T-cell (primary cell): ENCODE data around the gene RRP15. TPM values are rescaled to one million over a fixed set of nuclear protein-coding genes. Genes with fewer than 3 reads are reported as not detected.
A peak's percentile ranks its signal among the peaks of the same experiment; 100 is the strongest.

Experiments used
- ATAC-seq, 4 experiments: fragments of 200-7000 bp in 3 of 4; fragments of 150-1000 bp in 1 of 4; cut with Tn5 transposase; replicated peaks in 1 of 4; 1 replicate in 3 of 4; 2 replicates in 1 of 4; pipeline ENCODE4 v1.10.0; 2021; ENCODE audit warnings: moderate library complexity in 3 of 4, mild to moderate bottlenecking in 2 of 4, moderate number of reproducible peaks in 1 of 4
- CTCF ChIA-PET, 2 donors: fragments of 300-600 bp; sonication (Branson Sonifier 250); formaldehyde crosslinking; loops; one replicate each; lab custom pipeline; 2022; ENCODE audit warnings: antibody characterized with exemption in 2 of 2; lab: Charles Lee
- POLR2A ChIA-PET, 2 donors: fragments of 300-600 bp; sonication (Branson Sonifier 250); formaldehyde crosslinking; loops; one replicate each; lab custom pipeline; 2022; ENCODE audit warnings: antibody characterized with exemption in 2 of 2; lab: Charles Lee
- DNase-seq, 35 experiments: peaks; one replicate each; pipeline versions ENCODE4 v3.0.0 to v3.0.0-alpha.2; 2013 to 2023
- H3K27ac ChIP-seq: one replicate; pipeline ENCODE4 v1.5.1; 2013; ENCODE audit warnings: low read length
- H3K27me3 ChIP-seq, 2 experiments: replicated peaks in 1 of 2; 1 replicate in 1 of 2; 2 replicates in 1 of 2; pipeline versions ENCODE4 v1.6.1 to v1.7.0; 2013; ENCODE audit warnings: low read length in 1 of 2, mixed read lengths in 1 of 2; ENCODE audit not compliant: control insufficient read depth in 2 of 2, insufficient read depth in 2 of 2; ENCODE audit errors: extremely low read depth in 1 of 2
- H3K36me3 ChIP-seq, 2 donors: 1 replicate in 1 of 2; 2 replicates in 1 of 2; pipeline versions ENCODE4 v1.6.1 to v1.7.0; 2013; ENCODE audit warnings: low read length in 1 of 2; ENCODE audit not compliant: control insufficient read depth in 2 of 2, insufficient read depth in 1 of 2; ENCODE audit errors: extremely low read depth in 1 of 2
- H3K4me1 ChIP-seq, 2 experiments: 1 replicate in 1 of 2; 2 replicates in 1 of 2; pipeline versions ENCODE4 v1.6.1 to v1.7.0; 2013; ENCODE audit warnings: low read length in 2 of 2, mixed read lengths in 1 of 2; ENCODE audit not compliant: insufficient read depth in 2 of 2, control insufficient read depth in 1 of 2; ENCODE audit errors: extremely low read depth in 1 of 2
- H3K4me3 ChIP-seq, 2 donors: 1 replicate in 1 of 2; 2 replicates in 1 of 2; pipeline versions ENCODE4 v1.5.1 to v1.7.0; 2013; ENCODE audit warnings: mild to moderate bottlenecking in 2 of 2, low read length in 1 of 2, moderate library complexity in 1 of 2; ENCODE audit not compliant: control insufficient read depth in 1 of 2; ENCODE audit errors: extremely low read depth in 1 of 2
- H3K9me3 ChIP-seq: 2 replicates; pipeline ENCODE4 v1.7.0; 2013
- H3K27ac Mint-ChIP-seq, 2 donors: one replicate each; pipeline ENCODE4 v1.8.0; 2020 to 2021; ENCODE audit warnings: mild to moderate bottlenecking in 2 of 2, mixed read lengths in 2 of 2
- H3K27me3 Mint-ChIP-seq, 2 donors: one replicate each; pipeline ENCODE4 v1.8.0; 2021 to 2022; ENCODE audit warnings: mixed read lengths in 2 of 2
- H3K36me3 Mint-ChIP-seq: one replicate; pipeline ENCODE4 v1.8.0; 2021; ENCODE audit warnings: mixed read lengths
- H3K4me1 Mint-ChIP-seq, 3 donors: one replicate each; pipeline ENCODE4 v1.8.0; 2020 to 2022; ENCODE audit warnings: mixed read lengths in 3 of 3, mild to moderate bottlenecking in 1 of 3
- H3K4me3 Mint-ChIP-seq, 3 donors: one replicate each; pipeline ENCODE4 v1.8.0; 2020 to 2022; ENCODE audit warnings: mild to moderate bottlenecking in 3 of 3, mixed read lengths in 3 of 3, moderate library complexity in 3 of 3
- H3K9me3 Mint-ChIP-seq, 3 donors: one replicate each; pipeline ENCODE4 v1.8.0; 2020 to 2022; ENCODE audit warnings: mixed read lengths in 3 of 3
- WGBS: methylation state at CpG from one replicate; pipeline ENCODE4 v1.1.5; 2013; ENCODE audit warnings: missing lambda C conversion rate; ENCODE audit not compliant: insufficient coverage; 5-methylcytosine and 5-hydroxymethylcytosine counted together
- total RNA-seq, 35 experiments: library from RNA in 6 of 35; stranded (reverse) in 6 of 35; fragments of 120-200 nt in 1 of 35; gene quantifications; one replicate each; pipeline versions ENCODE4 v1.2.1 to v1.2.4 and lab custom pipeline; 2013 to 2026

Gene RRP15
- total RNA-seq, 5 donors from 2014 or later (not counting 1 experiment from before 2014, with no cell fraction given): 11.7 to 20.9 (median 17.0) TPM

- ChIA-PET CTCF (interaction anchor here in 1 of 2 donors (0.8 kb wide), 1 partner anchor 48 kb away, joined by 3 read pairs; no protein-coding TSS in a partner anchor), POLR2A (interaction anchor here in 1 of 2 donors (0.6 kb wide), 1 partner anchor 166 kb away, joined by 3 read pairs; no protein-coding TSS in a partner anchor)
- Mint-ChIP-seq H3K4me1 (no peaks in the 10 kb centered on the region), H3K27me3 (no peaks in the 10 kb centered on the region), H3K27ac (no peak overlapping the region), H3K9me3 (no peaks in the 10 kb centered on the region), H3K36me3 (peaks cover 38% of the 10 kb centered on the region), H3K4me3 (no peak overlapping the region)
- Histone ChIP-seq H3K4me1 (no peaks in the 10 kb centered on the region), H3K36me3 (peaks cover 5 to 27% of the 10 kb centered on the region in 2 donors), H3K4me3 (no peak overlapping the region), H3K27me3 (no peaks in the 10 kb centered on the region), H3K27ac (no peak overlapping the region), H3K9me3 (no peaks in the 10 kb centered on the region)
- ATAC-seq (no peak), DNase-seq (no peak)
- 98% methylated on average over 17 of the region's 17 CpGs for WGBS
Measured at GRCh38 chr1:218322762-218323161, 37.7 kb downstream of the RRP15 start.

GRCh38 chr1:218323568-218324225 lies 38.6 kb downstream of the RRP15 start:
- no peaks in the 10 kb centered on the region for H3K4me1 Mint-ChIP-seq
- no peaks in the 10 kb centered on the region for H3K27me3 Mint-ChIP-seq
- H3K9me3 Mint-ChIP-seq: no peaks in the 10 kb centered on the region
- ATAC-seq (no peak), DNase-seq (no peak)
- Histone ChIP-seq H3K36me3 (peaks cover 5 to 24% of the 10 kb centered on the region in 2 donors), H3K4me1 (no peaks in the 10 kb centered on the region), H3K9me3 (no peaks in the 10 kb centered on the region), H3K27me3 (no peaks in the 10 kb centered on the region), H3K27ac (no peak overlapping the region), H3K4me3 (no peak overlapping the region)
- WGBS: 96% methylated on average over 19 of the region's 21 CpGs
- ChIA-PET POLR2A (no interaction called here), CTCF (interaction anchor here in 1 of 2 donors (0.6 kb wide), 1 partner anchor 1052 kb away, joined by 4 read pairs; no protein-coding TSS in a partner anchor)
- H3K27ac Mint-ChIP-seq: no peak overlapping the region
- H3K36me3 Mint-ChIP-seq: peaks cover 32% of the 10 kb centered on the region
- no peak overlapping the region for H3K4me3 Mint-ChIP-seq

DNA sequence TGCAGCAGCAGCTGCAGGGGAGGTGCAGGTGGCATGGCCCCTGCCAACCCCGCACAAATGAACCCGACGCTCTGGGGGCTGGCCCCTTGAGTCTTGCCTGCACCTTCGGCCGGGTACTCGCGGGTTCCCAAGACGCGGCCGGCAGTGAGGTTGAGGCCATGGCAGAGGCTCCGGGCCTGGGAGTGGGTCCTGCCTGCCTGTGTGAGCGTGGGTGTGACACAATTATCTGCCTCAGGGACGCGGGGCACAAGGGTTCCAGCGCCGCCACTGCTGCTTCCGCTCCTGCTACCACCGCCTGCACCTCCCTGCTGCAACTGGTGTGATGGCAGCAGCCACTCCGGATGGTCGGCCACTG lies 39.1 kb downstream of the RRP15 start:
- Mint-ChIP-seq H3K9me3 (no peaks in the 10 kb centered on the region), H3K27ac (no peak overlapping the region), H3K4me3 (no peak overlapping the region), H3K4me1 (no peaks in the 10 kb centered on the region), H3K36me3 (peaks cover 30% of the 10 kb centered on the region), H3K27me3 (no peaks in the 10 kb centered on the region)
- Histone ChIP-seq H3K36me3 (peaks cover 5 to 23% of the 10 kb centered on the region in 2 donors), H3K9me3 (no peaks in the 10 kb centered on the region), H3K27me3 (no peaks in the 10 kb centered on the region), H3K27ac (no peak overlapping the region), H3K4me1 (no peaks in the 10 kb centered on the region), H3K4me3 (no peak overlapping the region)
- WGBS: over 99% methylated on average over 12 of the region's 20 CpGs
- ChIA-PET CTCF (no interaction called here), POLR2A (no interaction called here)
- ATAC-seq: no peak
- DNase-seq: no peak

- CTCF ChIA-PET: interaction anchor here (0.6 to 1.3 kb wide), 9 partner anchors 15 to 1088 kb away, joined by 3 to 6 read pairs (median 3); no protein-coding TSS in a partner anchor
- peaks cover 31% of the 10 kb centered on the region for H3K36me3 Mint-ChIP-seq
- no peak overlapping the region for H3K4me3 Mint-ChIP-seq
- Histone ChIP-seq H3K27ac (no peak overlapping the region), H3K4me1 (no peaks in the 10 kb centered on the region), H3K36me3 (peaks cover 0 to 6% of the 10 kb centered on the region in 2 donors), H3K9me3 (no peaks in the 10 kb centered on the region), H3K27me3 (no peaks in the 10 kb centered on the region), H3K4me3 (no peak overlapping the region)
- no peaks in the 10 kb centered on the region for H3K27me3 Mint-ChIP-seq
- 88% methylated on average over 2 of the region's 3 CpGs for WGBS
- ATAC-seq (no peak), DNase-seq (peak in 1 of 35 experiments; percentile 3)
- POLR2A ChIA-PET: no interaction called here
- H3K9me3 Mint-ChIP-seq: no peaks in the 10 kb centered on the region
- no peaks in the 10 kb centered on the region for H3K4me1 Mint-ChIP-seq
- H3K27ac Mint-ChIP-seq: no peak overlapping the region
Measured at GRCh38 chr1:218328769-218329168, 43.7 kb downstream of the RRP15 start.

DNA sequence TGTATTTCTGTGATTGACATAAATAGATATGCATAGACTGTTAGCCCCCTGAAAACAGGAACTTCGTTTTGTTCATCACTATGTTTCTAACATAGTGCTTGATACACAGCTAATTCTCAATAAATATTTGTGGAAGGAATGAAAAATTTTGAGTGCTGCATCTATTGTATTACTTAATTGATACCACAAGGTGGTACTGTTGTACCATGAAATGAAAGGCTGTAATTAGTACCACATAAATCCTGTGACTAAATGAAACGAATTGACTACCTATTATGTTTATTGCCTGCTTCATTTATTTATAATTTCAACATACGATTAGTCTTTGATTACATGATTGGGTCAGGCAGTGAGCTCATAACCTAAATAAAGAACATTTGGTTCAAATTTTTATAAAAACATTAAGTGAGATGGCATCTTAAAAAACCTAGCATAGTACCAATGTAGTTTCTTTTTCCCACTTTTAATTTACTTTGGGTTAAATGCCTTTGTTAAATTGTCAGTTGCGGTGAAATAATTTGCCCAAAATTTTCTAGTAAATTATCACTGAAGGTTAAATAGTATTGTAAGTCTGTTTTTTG lies 45.0 kb downstream of the RRP15 start:
- CTCF ChIA-PET: interaction anchor here (0.6 to 1.7 kb wide), 22 partner anchors 8 to 1090 kb away, joined by 3 to 5 read pairs (median 3); no protein-coding TSS in a partner anchor
- Histone ChIP-seq H3K4me1 (no peaks in the 10 kb centered on the region), H3K36me3 (peaks cover 0 to 3% of the 10 kb centered on the region in 2 donors), H3K4me3 (no peak overlapping the region), H3K9me3 (no peaks in the 10 kb centered on the region), H3K27me3 (no peaks in the 10 kb centered on the region), H3K27ac (no peak overlapping the region)
- H3K4me1 Mint-ChIP-seq: no peaks in the 10 kb centered on the region
- H3K4me3 Mint-ChIP-seq: no peak overlapping the region
- ATAC-seq (peak in 2 of 4 experiments; percentile 26 to 57), DNase-seq (peak in 1 of 35 experiments; percentile 67)
- no CpG with 5 or more reads among the region's 4 CpGs for WGBS
- H3K36me3 Mint-ChIP-seq: peaks cover 27% of the 10 kb centered on the region
- POLR2A ChIA-PET: no interaction called here
- no peaks in the 10 kb centered on the region for H3K9me3 Mint-ChIP-seq
- no peak overlapping the region for H3K27ac Mint-ChIP-seq
- H3K27me3 Mint-ChIP-seq: no peaks in the 10 kb centered on the region

GRCh38 chr1:218332416-218332815 lies 47.3 kb downstream of the RRP15 start:
- POLR2A ChIA-PET: interaction anchor here in 1 of 2 donors (0.8 kb wide), 1 partner anchor 388 kb away, joined by 4 read pairs; no protein-coding TSS in a partner anchor
- H3K27ac Mint-ChIP-seq: no peak overlapping the region
- ATAC-seq: no peak

More at GRCh38 chr1:218332416-218332815, 47.3 kb downstream of the RRP15 start:
- H3K36me3 Mint-ChIP-seq: peaks cover 24% of the 10 kb centered on the region
- H3K4me3 Mint-ChIP-seq: no peak overlapping the region
- no peaks in the 10 kb centered on the region for H3K4me1 Mint-ChIP-seq
- Histone ChIP-seq H3K27me3 (no peaks in the 10 kb centered on the region), H3K27ac (no peak overlapping the region), H3K4me1 (no peaks in the 10 kb centered on the region), H3K4me3 (no peak overlapping the region), H3K9me3 (no peaks in the 10 kb centered on the region), H3K36me3 (no peaks in the 10 kb centered on the region)
- no peaks in the 10 kb centered on the region for H3K27me3 Mint-ChIP-seq
- CTCF ChIA-PET: no interaction called here
- H3K9me3 Mint-ChIP-seq: no peaks in the 10 kb centered on the region
- no peak for DNase-seq
